IMR-90 (cell line): ENCODE measurements around the gene ENDOV. TPM values are rescaled to one million over a fixed set of nuclear protein-coding genes. Genes with fewer than 3 reads are reported as not detected.

Experiments
- ATAC-seq: fragments of 200-7000 bp; cut with Tn5 transposase; 2 replicates; pipeline ENCODE4 v1.9.1; 2020; ENCODE audit warnings: low read depth, mild to moderate bottlenecking, moderate library complexity
- BruUV-seq: library from RNA; stranded (reverse); fragments of 400-500 nt; replicated peaks from 2 replicates; lab custom pipeline; 2021; lab: Mats Ljungman, UMichigan
- CTCF ChIA-PET: fragments of 300-600 bp; formaldehyde crosslinking; extraction: SDS; loops from one replicate; lab custom pipeline; 2021; ENCODE audit warnings: antibody characterized with exemption; lab: Yijun Ruan, JAX
- POLR2A ChIA-PET: fragments of 300-600 bp; sonication (Branson Sonifier 250); formaldehyde crosslinking; loops from one replicate; lab custom pipeline; 2022; ENCODE audit warnings: antibody characterized with exemption; ENCODE audit not compliant: unreplicated experiment; lab: Charles Lee
- DNase-seq: peaks from one replicate; pipeline ENCODE4 v3.0.0; 2013
- H2AFZ ChIP-seq: replicated peaks from 2 replicates; pipeline ENCODE3; 2013; ENCODE audit warnings: low read length, mild to moderate bottlenecking; ENCODE audit not compliant: poor library complexity
- H2AK5ac ChIP-seq: 2 replicates; pipeline ENCODE4 v1.6.1; 2013; ENCODE audit warnings: low read depth, low read length, inconsistent platforms
- H2AK9ac ChIP-seq: replicated peaks from 2 replicates; pipeline ENCODE3; 2013; ENCODE audit warnings: mild to moderate bottlenecking, low read depth, low read length, moderate library complexity; ENCODE audit not compliant: poor library complexity
- H2BK120ac ChIP-seq: 2 replicates; pipeline ENCODE4 v1.6.1; 2013; ENCODE audit warnings: low read depth, low read length, inconsistent platforms
- H2BK15ac ChIP-seq: 3 replicates; pipeline ENCODE4 v1.6.1; 2013; ENCODE audit warnings: low read depth, low read length, inconsistent platforms
- H2BK20ac ChIP-seq: 2 replicates; pipeline ENCODE4 v1.6.1; 2013; ENCODE audit warnings: low read depth, mild to moderate bottlenecking, inconsistent platforms, low read length, moderate library complexity
- H2BK5ac ChIP-seq: 2 replicates; pipeline ENCODE4 v1.6.1; 2013; ENCODE audit warnings: mild to moderate bottlenecking, low read depth, low read length, inconsistent platforms; ENCODE audit not compliant: poor library complexity, severe bottlenecking
- H3K14ac ChIP-seq: replicated peaks from 2 replicates; pipeline ENCODE4 v1.6.1; 2013; ENCODE audit warnings: low read depth, low read length, inconsistent platforms
- H3K18ac ChIP-seq: 2 replicates; pipeline ENCODE4 v1.6.1; 2013; ENCODE audit warnings: low read depth, low read length, control low read depth
- H3K23ac ChIP-seq: 2 replicates; pipeline ENCODE4 v1.6.1; 2013; ENCODE audit warnings: low read depth, low read length, inconsistent platforms
- H3K27ac ChIP-seq: 2 replicates; pipeline ENCODE4 v1.5.1; 2013; ENCODE audit warnings: mild to moderate bottlenecking, control low read depth, low read length; ENCODE audit not compliant: insufficient read depth
- H3K27me3 ChIP-seq: 2 replicates; pipeline ENCODE4 v1.6.1; 2013; ENCODE audit warnings: low read length; ENCODE audit not compliant: control insufficient read depth, insufficient read depth
- H3K36me3 ChIP-seq: 2 replicates; pipeline ENCODE4 v1.6.1; 2013; ENCODE audit warnings: low read length, mixed read lengths; ENCODE audit not compliant: control insufficient read depth, insufficient read depth
- H3K4ac ChIP-seq: 2 replicates; pipeline ENCODE4 v1.6.1; 2013; ENCODE audit warnings: low read depth, low read length, inconsistent platforms
- H3K4me1 ChIP-seq: 2 replicates; pipeline ENCODE4 v1.6.1; 2013; ENCODE audit warnings: low read length, mixed read lengths; ENCODE audit not compliant: control insufficient read depth, insufficient read depth
- H3K4me2 ChIP-seq: 2 replicates; pipeline ENCODE4 v1.6.1; 2013; ENCODE audit warnings: low read depth, mild to moderate bottlenecking, control low read depth, low read length, moderate library complexity
- H3K4me3 ChIP-seq: 2 replicates; pipeline ENCODE4 v1.5.1; 2013; ENCODE audit warnings: low read depth, mild to moderate bottlenecking, control low read depth, low read length, moderate library complexity; ENCODE audit not compliant: insufficient read depth
- H3K56ac ChIP-seq: 2 replicates; pipeline ENCODE4 v1.6.1; 2013; ENCODE audit warnings: low read length, inconsistent platforms; ENCODE audit not compliant: insufficient read depth; ENCODE audit errors: extremely low read depth
- H3K79me1 ChIP-seq, 2 experiments: 2 replicates each; pipeline ENCODE4 v1.6.1; 2013; ENCODE audit warnings: low read length in 2 of 2, inconsistent platforms in 1 of 2, low read depth in 1 of 2
- H3K9ac ChIP-seq: 2 replicates; pipeline ENCODE4 v1.6.1; 2013; ENCODE audit warnings: low read depth, low read length, control low read depth
- H3K9me1 ChIP-seq: 2 replicates; pipeline ENCODE4 v1.6.1; 2013; ENCODE audit warnings: low read length, inconsistent platforms; ENCODE audit not compliant: insufficient read depth
- H3K9me3 ChIP-seq: 2 replicates; pipeline ENCODE4 v1.6.1; 2013; ENCODE audit warnings: low read length; ENCODE audit not compliant: control insufficient read depth, insufficient read depth
- H4K20me1 ChIP-seq: 2 replicates; pipeline ENCODE4 v1.6.1; 2013; ENCODE audit warnings: low read length, inconsistent platforms; ENCODE audit not compliant: insufficient read depth
- H4K5ac ChIP-seq: 2 replicates; pipeline ENCODE4 v1.6.1; 2013; ENCODE audit warnings: mild to moderate bottlenecking, low read depth, low read length, control low read depth
- H4K8ac ChIP-seq, 2 experiments: 2 replicates each; pipeline ENCODE4 v1.6.1; 2013; ENCODE audit warnings: low read depth in 2 of 2, low read length in 2 of 2, control low read depth in 1 of 2, inconsistent platforms in 1 of 2
- H4K91ac ChIP-seq: 2 replicates; pipeline ENCODE4 v1.6.1; 2013; ENCODE audit warnings: low read depth, low read length, inconsistent platforms; ENCODE audit not compliant: insufficient read depth
- CEBPB ChIP-seq: IDR thresholded peaks from 2 replicates; pipeline ENCODE4 v1.6.1; 2012; ENCODE audit warnings: low read depth, low read length, improper control_type of control experiment
- CHD1 ChIP-seq: IDR thresholded peaks from 2 replicates; pipeline ENCODE4 v1.6.1; 2012; ENCODE audit warnings: low read depth, low read length, improper control_type of control experiment
- CTCF ChIP-seq: conservative IDR thresholded peaks from 2 replicates; pipeline ENCODE4 v1.5.1; 2012; ENCODE audit warnings: mild to moderate bottlenecking, low read depth, low read length, improper control_type of control experiment
- ELK1 ChIP-seq: fragments of 150-350 bp; IDR thresholded peaks from 2 replicates; pipeline ENCODE4 v1.6.1; 2016; ENCODE audit warnings: low read depth, mild to moderate bottlenecking, low read length, moderate library complexity, borderline replicate concordance
- FOS ChIP-seq: fragments of 150-350 bp; IDR thresholded peaks from 2 replicates; pipeline ENCODE4 v1.6.1; 2016; ENCODE audit warnings: low read depth, low read length
- MAFK ChIP-seq: IDR thresholded peaks from 2 replicates; pipeline ENCODE4 v1.6.1; 2012; ENCODE audit warnings: low read depth, low read length, improper control_type of control experiment
- MAZ ChIP-seq: IDR thresholded peaks from 2 replicates; pipeline ENCODE4 v1.6.1; 2012; ENCODE audit warnings: low read depth, mild to moderate bottlenecking, low read length, improper control_type of control experiment, moderate library complexity, borderline replicate concordance
- MXI1 ChIP-seq: IDR thresholded peaks from 2 replicates; pipeline ENCODE4 v1.6.1; 2012; ENCODE audit warnings: low read depth, mild to moderate bottlenecking, low read length, moderate library complexity, borderline replicate concordance
- POLR2A ChIP-seq: IDR thresholded peaks from 2 replicates; pipeline ENCODE4 v1.6.1; 2012; ENCODE audit warnings: mild to moderate bottlenecking, low read depth, low read length
- RAD21 ChIP-seq: IDR thresholded peaks from 2 replicates; pipeline ENCODE4 v1.6.1; 2012; ENCODE audit warnings: low read length, improper control_type of control experiment
- RCOR1 ChIP-seq: IDR thresholded peaks from 2 replicates; pipeline ENCODE4 v1.6.1; 2012; ENCODE audit warnings: mild to moderate bottlenecking, low read length, improper control_type of control experiment; ENCODE audit not compliant: insufficient replicate concordance
- SMC3 ChIP-seq: fragments of 150-350 bp; IDR thresholded peaks from 2 replicates; pipeline ENCODE4 v1.6.1; 2016; ENCODE audit warnings: low read depth, mild to moderate bottlenecking, antibody characterized with exemption, low read length, moderate library complexity
- USF2 ChIP-seq: fragments of 150-350 bp; IDR thresholded peaks from 2 replicates; pipeline ENCODE4 v1.6.1; 2017; ENCODE audit warnings: mild to moderate bottlenecking, antibody characterized with exemption, low read length, low read depth
- WGBS, 2 experiments: methylation state at CpG; one replicate each; pipeline versions ENCODE4 v1.1.5 to v1.1.7; 2013; ENCODE audit warnings: missing lambda C conversion rate in 2 of 2; ENCODE audit not compliant: insufficient read length in 1 of 2; ENCODE audit errors: extremely low coverage in 2 of 2; 5-methylcytosine and 5-hydroxymethylcytosine counted together
- dilution Hi-C: fragments of 300-500 bp; cut with HindIII; formaldehyde crosslinking; loops from one replicate; pipeline ENCODE4 v1.14.3; 2018; ENCODE audit warnings: low sequenced_read_pairs; ENCODE audit not compliant: unreplicated experiment
- in situ Hi-C: fragments of 300-500 bp; cut with MboI; formaldehyde crosslinking; loops from 3 replicates; pipeline ENCODE4 v1.14.3; 2019; ENCODE audit warnings: low sequenced_read_pairs, inconsistent platforms, mixed read lengths
- intact Hi-C: fragments of 100-400 bp; cut with micrococcal nuclease; formaldehyde crosslinking; loops from 2 replicates; pipeline ENCODE4 v1.10.0; 2022
- polyA plus RNA-seq, 3 experiments: library from polyadenylated mRNA; depleted of rRNA; stranded (reverse); fragments of >200 nt; gene quantifications; 2 replicates each; pipeline ENCODE4 v1.2.3, GENCODE V29; 2012; ENCODE audit warnings: low replicate concordance in 1 of 3
- total RNA-seq: library from RNA; depleted of rRNA; stranded (reverse); fragments of >200 nt; gene quantifications from 2 replicates; pipeline ENCODE4 v1.2.3, GENCODE V29; 2012

Gene ENDOV
- total and polyA plus RNA-seq, 2 of the 4 experiments (the other 2 are of a cell fraction): 15.1 to 30.3 TPM

DNA sequence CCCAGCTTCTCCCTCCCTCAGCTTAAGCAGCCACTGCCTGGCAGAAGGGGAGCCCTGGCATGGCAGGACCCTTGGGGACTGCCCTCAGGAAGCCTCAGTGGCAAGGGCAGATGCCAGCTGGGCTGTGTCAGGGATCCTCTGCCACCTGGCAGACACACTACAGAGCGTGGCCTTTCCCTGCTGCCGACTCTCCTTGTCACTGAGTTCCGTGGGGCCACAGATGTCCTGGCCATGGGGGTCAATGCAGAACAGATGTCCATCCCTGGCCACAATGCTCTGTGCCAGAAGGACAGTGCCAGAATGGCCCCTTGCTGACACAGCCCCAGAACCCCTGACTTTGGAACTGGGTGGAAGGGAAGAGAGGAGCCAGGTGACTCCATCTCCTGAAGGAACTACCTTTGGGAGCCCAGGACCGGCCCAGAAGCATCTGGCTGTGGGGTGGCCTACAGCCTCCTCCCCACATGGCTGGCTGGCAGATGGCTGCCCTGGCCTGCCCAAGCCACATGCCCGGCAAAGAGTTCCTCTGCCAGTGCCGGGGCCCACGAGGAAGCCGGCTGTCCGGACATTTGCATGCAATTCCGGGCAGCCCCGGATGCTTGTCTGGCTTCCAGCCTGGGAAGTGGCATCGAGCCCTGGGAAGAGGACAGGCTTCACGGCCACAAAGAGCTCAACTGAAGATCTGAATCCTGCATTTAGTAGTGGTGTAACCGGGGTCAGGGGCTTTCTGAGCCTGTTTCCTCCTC is 37.4 kb downstream of the ENDOV start:
- BruUV-seq: no TSS peak
- H2BK120ac ChIP-seq: no peak overlapping the region
- no peak overlapping the region for H3K14ac ChIP-seq
- peak overlapping the region; percentile 8 for H2AFZ ChIP-seq
- no peaks in the 10 kb centered on the region for H3K36me3 ChIP-seq
- H3K4me2 ChIP-seq: no peak overlapping the region
- no peak overlapping the region for H4K5ac ChIP-seq
- H3K9me3 ChIP-seq: no peaks in the 10 kb centered on the region
- no peak overlapping the region for H3K56ac ChIP-seq
- H2BK20ac ChIP-seq: 0 out of 2 replicates have a peak overlapping the region, but pooled peaks have one; percentile 4
- H4K91ac ChIP-seq: no peak overlapping the region
- H2AK5ac ChIP-seq: peak overlapping the region; percentile 40
- H3K4me1 ChIP-seq: peaks cover 20% of the 10 kb centered on the region
- ChIA-PET CTCF (no interaction called here), POLR2A (no interaction called here)
- ATAC-seq: no peak
- no peaks in the 10 kb centered on the region; the same call in 1 of the 2 replicates for H3K27me3 ChIP-seq
- H3K18ac ChIP-seq: no peak overlapping the region
- H4K20me1 ChIP-seq: no peaks in the 10 kb centered on the region; the same call in 1 of the 2 replicates
- H2BK5ac ChIP-seq: no peak overlapping the region
- no peak overlapping the region; the same call in 2 of the 3 replicates for H2BK15ac ChIP-seq
- in situ Hi-C loops: no loop called here
- DNase-seq: no peak
- no peak overlapping the region for H4K8ac ChIP-seq
- TF ChIP-seq USF2: no peak
- no peak for TF ChIP-seq MAFK
- no peak for TF ChIP-seq CHD1
- TF ChIP-seq RAD21: no peak
- TF ChIP-seq CTCF: no peak
- TF ChIP-seq FOS: no peak
- no peak for TF ChIP-seq SMC3
- no peak for TF ChIP-seq MAZ
- TF ChIP-seq RCOR1: no peak
- TF ChIP-seq ELK1: no peak
- no peak for TF ChIP-seq POLR2A
- no peak for TF ChIP-seq MXI1
- TF ChIP-seq CEBPB: no peak
- H2AK9ac ChIP-seq: no peak overlapping the region
- no peak overlapping the region for H3K27ac ChIP-seq
- H3K9ac ChIP-seq: no peak overlapping the region
- H3K9me1 ChIP-seq: peaks cover 18% of the 10 kb centered on the region
- peaks cover 6 to 26% of the 10 kb centered on the region in 2 experiments; a peak in 3 of 4 replicates for H3K79me1 ChIP-seq
- no peak overlapping the region for H3K4me3 ChIP-seq
- H3K23ac ChIP-seq: no peak overlapping the region
- intact Hi-C loops: no loop called here
- H3K4ac ChIP-seq: no peak overlapping the region
- 82% methylated on average over 8 of the region's 14 CpGs; no CpG with 5 or more reads in 1 of the 2 experiments for WGBS, 2 experiments
- dilution Hi-C loops: no loop called here
